H1 (cell line): Measurements from ENCODE around the gene LIPE. TPM values are rescaled to one million over a fixed set of nuclear protein-coding genes. Genes with fewer than 3 reads are reported as not detected.
A peak's percentile ranks its signal among the peaks of the same experiment; 100 is the strongest.

ENCODE experiments used
- CTCF ChIA-PET: fragments of 300-600 bp; sonication (Branson Sonifier 250); formaldehyde crosslinking; loops from one replicate; lab custom pipeline; 2021; ENCODE audit not compliant: partially characterized antibody; lab: Charles Lee
- POLR2A ChIA-PET: fragments of 300-600 bp; sonication (Branson Sonifier 250); formaldehyde crosslinking; loops from one replicate; lab custom pipeline; 2021; ENCODE audit warnings: inconsistent platforms; ENCODE audit not compliant: partially characterized antibody; lab: Charles Lee
- DNase-seq, 2 experiments: peaks; one replicate each; pipeline versions ENCODE4 v3.0.0 to v3.0.0-alpha.2; 2010 to 2022; ENCODE audit warnings: low spot score in 2 of 2, low read depth in 1 of 2, mixed read lengths in 1 of 2
- FAIRE-seq: peaks from 2 replicates; lab custom pipeline; 2011; peaks lifted over from hg19 to GRCh38; lab: Jason Lieb, UNC
- H2AFZ ChIP-seq: 2 replicates; pipeline ENCODE4 v1.8.1; 2012; ENCODE audit warnings: low read length, inconsistent platforms
- H2AK5ac ChIP-seq: 2 replicates; pipeline ENCODE4 v1.6.1; 2013; ENCODE audit warnings: low read depth, low read length
- H2BK120ac ChIP-seq: replicated peaks from 2 replicates; pipeline ENCODE3; 2013; ENCODE audit warnings: low read depth, low read length, inconsistent platforms
- H2BK12ac ChIP-seq: 2 replicates; pipeline ENCODE4 v1.6.1; 2013; ENCODE audit warnings: low read depth, low read length
- H2BK15ac ChIP-seq: 2 replicates; pipeline ENCODE4 v1.6.1; 2013; ENCODE audit warnings: low read length
- H2BK20ac ChIP-seq: 2 replicates; pipeline ENCODE4 v1.6.1; 2013; ENCODE audit warnings: low read length
- H2BK5ac ChIP-seq: 2 replicates; pipeline ENCODE4 v1.6.1; 2013; ENCODE audit warnings: low read depth, low read length
- H3K14ac ChIP-seq: 2 replicates; pipeline ENCODE4 v1.6.1; 2013; ENCODE audit warnings: inconsistent platforms; ENCODE audit not compliant: insufficient read length
- H3K18ac ChIP-seq: 2 replicates; pipeline ENCODE4 v1.6.1; 2013; ENCODE audit warnings: low read length; ENCODE audit errors: extremely low read depth
- H3K23ac ChIP-seq: 2 replicates; pipeline ENCODE4 v1.6.1; 2013; ENCODE audit warnings: inconsistent platforms; ENCODE audit not compliant: insufficient read length
- H3K23me2 ChIP-seq: 2 replicates; pipeline ENCODE4 v1.6.1; 2013; ENCODE audit warnings: low read depth, low read length
- H3K27ac ChIP-seq: 2 replicates; pipeline ENCODE4 v1.6.1; 2011; ENCODE audit warnings: low read depth, low read length, inconsistent platforms
- H3K27me3 ChIP-seq, 4 experiments: replicated peaks in 1 of 4; 1 replicate in 1 of 4; 2 replicates in 3 of 4; pipeline versions ENCODE4 v1.6.1 to v1.8.1; 2011 to 2013; ENCODE audit warnings: low read length in 3 of 4, mild to moderate bottlenecking in 3 of 4, inconsistent platforms in 2 of 4, mixed read lengths in 2 of 4, moderate library complexity in 1 of 4; ENCODE audit not compliant: control insufficient read depth in 3 of 4, insufficient read depth in 3 of 4; ENCODE audit errors: extremely low read depth in 1 of 4
- H3K36me3 ChIP-seq, 4 experiments: 2 replicates each; pipeline versions ENCODE4 v1.6.1 to v1.8.1; 2011 to 2013; ENCODE audit warnings: mild to moderate bottlenecking in 4 of 4, low read length in 3 of 4, moderate library complexity in 2 of 4, control low read depth in 1 of 4, inconsistent platforms in 1 of 4; ENCODE audit not compliant: insufficient read depth in 4 of 4, control insufficient read depth in 2 of 4
- H3K4ac ChIP-seq: replicated peaks from 2 replicates; pipeline ENCODE3; 2013; ENCODE audit warnings: low read length, low read depth, mixed read lengths, inconsistent platforms; ENCODE audit not compliant: insufficient read length
- H3K4me1 ChIP-seq, 4 experiments: replicated peaks in 1 of 4; 1 replicate in 1 of 4; 2 replicates in 3 of 4; pipeline versions ENCODE4 v1.6.1 to v1.8.1; 2011 to 2013; ENCODE audit warnings: low read length in 3 of 4, inconsistent platforms in 2 of 4, mixed read lengths in 1 of 4; ENCODE audit not compliant: insufficient read depth in 4 of 4, control insufficient read depth in 3 of 4
- H3K4me2 ChIP-seq, 2 experiments: 2 replicates each; pipeline versions ENCODE4 v1.6.1 to v1.8.1; 2011 to 2013; ENCODE audit warnings: low read depth in 2 of 2, low read length in 2 of 2, control low read depth in 1 of 2, inconsistent platforms in 1 of 2, mild to moderate bottlenecking in 1 of 2; ENCODE audit not compliant: insufficient read depth in 1 of 2
- H3K4me3 ChIP-seq, 4 experiments: fragments of 200-600, 300-600 bp in 1 of 4; sonication (generic), shearing (Covaris generic), sonication (Bioruptor Twin) in 1 of 4; 2 replicates each; pipeline versions ENCODE4 v1.5.1 to v1.8.1; 2011 to 2016; ENCODE audit warnings: low read length in 4 of 4, low read depth in 3 of 4, control low read depth in 2 of 4, inconsistent platforms in 2 of 4, mild to moderate bottlenecking in 2 of 4, mixed read lengths in 1 of 4, moderate library complexity in 1 of 4; ENCODE audit not compliant: insufficient read depth in 2 of 4; ENCODE audit errors: extremely low read depth in 1 of 4
- H3K56ac ChIP-seq: replicated peaks from 2 replicates; pipeline ENCODE3; 2013; ENCODE audit warnings: low read depth, mild to moderate bottlenecking, mixed read lengths, low read length, inconsistent platforms; ENCODE audit not compliant: insufficient read length
- H3K79me1 ChIP-seq: 2 replicates; pipeline ENCODE4 v1.6.1; 2013; ENCODE audit warnings: low read depth, low read length, control low read depth
- H3K79me2 ChIP-seq, 2 experiments: 2 replicates each; pipeline versions ENCODE4 v1.6.1 to v1.8.1; 2012 to 2013; ENCODE audit warnings: low read length in 2 of 2, mild to moderate bottlenecking in 2 of 2, inconsistent platforms in 1 of 2; ENCODE audit not compliant: insufficient read depth in 2 of 2, control insufficient read depth in 1 of 2
- H3K9ac ChIP-seq, 4 experiments: replicated peaks in 1 of 4; 1 replicate in 1 of 4; 2 replicates in 3 of 4; pipeline versions ENCODE4 v1.6.1 to v1.8.1; 2011 to 2013; ENCODE audit warnings: low read depth in 3 of 4, low read length in 3 of 4, control low read depth in 2 of 4, mild to moderate bottlenecking in 2 of 4, moderate library complexity in 2 of 4, inconsistent platforms in 1 of 4; ENCODE audit errors: extremely low read depth in 1 of 4
- H3K9me3 ChIP-seq, 2 experiments: 2 replicates each; pipeline versions ENCODE4 v1.6.1 to v1.8.1; 2012 to 2013; ENCODE audit warnings: mild to moderate bottlenecking in 2 of 2, moderate library complexity in 2 of 2, control low read depth in 1 of 2, inconsistent platforms in 1 of 2, low read depth in 1 of 2, low read length in 1 of 2, mixed read lengths in 1 of 2; ENCODE audit not compliant: insufficient read depth in 2 of 2
- H4K20me1 ChIP-seq, 2 experiments: replicated peaks in 1 of 2; 2 replicates each; pipeline versions ENCODE3 to v1.8.1; 2011 to 2013; ENCODE audit warnings: inconsistent platforms in 2 of 2, low read length in 2 of 2, mild to moderate bottlenecking in 1 of 2; ENCODE audit not compliant: insufficient read depth in 2 of 2, control insufficient read depth in 1 of 2
- H4K5ac ChIP-seq: 2 replicates; pipeline ENCODE4 v1.6.1; 2013; ENCODE audit warnings: low read length, low read depth, mixed read lengths, inconsistent platforms; ENCODE audit not compliant: insufficient read length
- H4K8ac ChIP-seq: 2 replicates; pipeline ENCODE4 v1.8.0; 2013; ENCODE audit warnings: mild to moderate bottlenecking, moderate library complexity, low read length, inconsistent platforms; ENCODE audit not compliant: insufficient read depth; ENCODE audit errors: extremely low read depth
- H4K91ac ChIP-seq: replicated peaks from 2 replicates; pipeline ENCODE3; 2013; ENCODE audit warnings: low read length, mixed read lengths, inconsistent platforms; ENCODE audit not compliant: insufficient read length
- CTCF ChIP-seq, 3 experiments: IDR thresholded peaks; 1 replicate in 2 of 3; 2 replicates in 1 of 3; pipeline versions ENCODE4 v1.5.1 to v1.6.1; 2011; ENCODE audit warnings: low read length in 3 of 3, mild to moderate bottlenecking in 3 of 3, inconsistent platforms in 2 of 3, low read depth in 1 of 3, moderate library complexity in 1 of 3; ENCODE audit not compliant: insufficient read depth in 1 of 3; ENCODE audit errors: control extremely low read depth in 1 of 3
- EZH2 ChIP-seq: fragments of 200-600 bp; sonication (generic); IDR thresholded peaks from 2 replicates; pipeline ENCODE4 v1.7.1; 2012; ENCODE audit warnings: low read depth, mild to moderate bottlenecking, moderate library complexity, low read length, inconsistent platforms; ENCODE audit not compliant: severe bottlenecking
- JUND ChIP-seq: IDR thresholded peaks from 2 replicates; pipeline ENCODE4 v1.6.1; 2011; ENCODE audit warnings: mild to moderate bottlenecking, improper control_type of control experiment, low read length
- POLR2A ChIP-seq, 2 experiments: IDR thresholded peaks; 1 replicate in 1 of 2; 2 replicates in 1 of 2; pipeline ENCODE4 v1.6.1; 2011; ENCODE audit warnings: low read depth in 2 of 2, low read length in 2 of 2, mild to moderate bottlenecking in 2 of 2; ENCODE audit errors: control extremely low read depth in 1 of 2
- RAD21 ChIP-seq, 2 experiments: IDR thresholded peaks in 1 of 2; conservative IDR thresholded peaks in 1 of 2; 2 replicates each; pipeline ENCODE4 v1.6.1; 2011; ENCODE audit warnings: low read depth in 2 of 2, low read length in 2 of 2, improper control_type of control experiment in 1 of 2, inconsistent platforms in 1 of 2, mild to moderate bottlenecking in 1 of 2, moderate library complexity in 1 of 2
- SIN3A ChIP-seq, 2 experiments: IDR thresholded peaks in 1 of 2; conservative IDR thresholded peaks in 1 of 2; 2 replicates each; pipeline ENCODE4 v1.6.1; 2011 to 2012; ENCODE audit warnings: low read length in 2 of 2, improper control_type of control experiment in 1 of 2, low read depth in 1 of 2, mild to moderate bottlenecking in 1 of 2
- WGBS, 2 experiments: shearing (Covaris generic) in 1 of 2; methylation state at CpG; one replicate each; pipeline versions ENCODE4 v1.1.6 to v1.1.7; 2013 to 2015; ENCODE audit warnings: low lambda C conversion rate in 2 of 2, mixed read lengths in 2 of 2, inconsistent platforms in 1 of 2, low coverage in 1 of 2, missing lambda C conversion rate in 1 of 2; ENCODE audit not compliant: insufficient replicate concordance in 2 of 2, insufficient coverage in 1 of 2, insufficient read length in 1 of 2; ENCODE audit errors: extremely low coverage in 1 of 2, missing lambda C conversion rate in 1 of 2; 5-methylcytosine and 5-hydroxymethylcytosine counted together
- polyA plus RNA-seq, 7 experiments: library from polyadenylated mRNA; depleted of rRNA in 3 of 7; stranded (reverse) in 5 of 7; unstranded in 2 of 7; fragments of >200 nt in 5 of 7; fragments of 200-250 nt in 2 of 7; gene quantifications; 1 replicate in 5 of 7; 2 replicates in 1 of 7; 4 replicates in 1 of 7; pipeline versions ENCODE4 v1.2.1 to v1.2.3, GENCODE V29; 2011 to 2013; ENCODE audit warnings: missing spikeins in 2 of 7, mixed read lengths in 2 of 7
- total RNA-seq: library from RNA; stranded (reverse); fragmentation: NEBNext Ultra II Directional; extraction: Animal tissue kit (Norgen Biotek cat#: 25700); gene quantifications from 2 replicates; pipeline ENCODE4 v1.2.1, GENCODE V29; 2021

LIPE gene
- total and polyA plus RNA-seq, 2 of the 8 experiments (the other 6 are each of a cell fraction or from before 2014, with no cell fraction given) = 8.7 to 15.9 TPM

GRCh38 chr19:42450314-42450934, 23.2 kb upstream of the LIPE start:
- Histone ChIP-seq H3K14ac (no peak overlapping the region), H3K9me3 (no peaks in the 10 kb centered on the region), H3K79me1 (no peaks in the 10 kb centered on the region), H4K91ac (no peak overlapping the region), H3K18ac (no peak overlapping the region), H2AK5ac (no peak overlapping the region), H3K4me3 (no peak overlapping the region), H3K79me2 (no peaks in the 10 kb centered on the region), H4K20me1 (no peaks in the 10 kb centered on the region), H3K23me2 (no peaks in the 10 kb centered on the region; the same call in 1 of the 2 replicates), H2BK15ac (no peak overlapping the region), H3K4ac (no peak overlapping the region), H3K23ac (no peak overlapping the region), H3K27ac (no peak overlapping the region), H2BK12ac (0 out of 2 replicates have a peak overlapping the region, but pooled peaks have one; percentile 32), H3K56ac (no peak overlapping the region), H4K5ac (no peak overlapping the region), H2AFZ (no peak overlapping the region), H4K8ac (no peak overlapping the region), H3K9ac (no peak overlapping the region), H2BK20ac (no peak overlapping the region), H3K27me3 (no peaks in the 10 kb centered on the region; a peak in 1 of 7 replicates), H3K4me2 (no peak overlapping the region), H3K4me1 (peaks cover 0 to 13% (median 5%) of the 10 kb centered on the region in 4 experiments; a peak in 4 of 7 replicates), H2BK120ac (no peak overlapping the region), H2BK5ac (0 out of 2 replicates have a peak overlapping the region, but pooled peaks have one; percentile 8), H3K36me3 (no peaks in the 10 kb centered on the region)
- CTCF ChIA-PET = interaction anchor here (0.7 to 6.6 kb wide), 39 partner anchors 9 to 202 kb away, joined by 3 to 182 read pairs (median 7); partner anchors contain the start of genes CEACAM1 and CXCL17
- peak; percentile 94 for FAIRE-seq
- POLR2A ChIA-PET = interaction anchor here (0.9 kb wide), 1 partner anchor 77 kb away, joined by 3 read pairs; the partner anchor contains the start of gene CEACAM1
- TF ChIP-seq RAD21 (IDR thresholded peaks at IDR 0.05 in 1 of 2, conservative IDR thresholded peaks at IDR 0.05 in 1 of 2; ENCODE audit: low read depth in 2 of 2, low read length in 2 of 2) = peak; percentile 98 to 100
- no peak for TF ChIP-seq POLR2A (IDR thresholded peaks at IDR 0.05; ENCODE audit: control extremely low read depth in 1 of 2, low read depth in 2 of 2, low read length in 2 of 2)
- TF ChIP-seq SIN3A (conservative IDR thresholded peaks at IDR 0.05 in 1 of 2, IDR thresholded peaks at IDR 0.05 in 1 of 2; ENCODE audit: low read depth in 1 of 2, low read length in 2 of 2) = 0 out of 4 replicates have a peak, but pooled peaks of 1 of the 2 experiments have one; percentile 31
- peak; percentile 51; the same call in 1 of the 2 replicates for TF ChIP-seq JUND
- no peak for TF ChIP-seq EZH2
- peak; percentile 71 to 95 (median 94) for TF ChIP-seq CTCF (IDR thresholded peaks at IDR 0.05; ENCODE audit: control extremely low read depth in 1 of 3, insufficient read depth in 1 of 3, low read depth in 1 of 3, low read length in 3 of 3)
- DNase-seq = peak; percentile 38 to 72
- WGBS, 2 experiments = 6% methylated on average over 3 of the region's 3 CpGs; no CpG with 5 or more reads in 1 of the 2 experiments
